ENCODE data around the gene SETD7. TPM values are rescaled to one million over a fixed set of nuclear protein-coding genes. Genes with fewer than 3 reads are reported as not detected.

Gene SETD7
- total and polyA plus RNA-seq, 7 experiments from 2014 or later, result 1.0 to 16.7 (median 7.9) TPM

DNA sequence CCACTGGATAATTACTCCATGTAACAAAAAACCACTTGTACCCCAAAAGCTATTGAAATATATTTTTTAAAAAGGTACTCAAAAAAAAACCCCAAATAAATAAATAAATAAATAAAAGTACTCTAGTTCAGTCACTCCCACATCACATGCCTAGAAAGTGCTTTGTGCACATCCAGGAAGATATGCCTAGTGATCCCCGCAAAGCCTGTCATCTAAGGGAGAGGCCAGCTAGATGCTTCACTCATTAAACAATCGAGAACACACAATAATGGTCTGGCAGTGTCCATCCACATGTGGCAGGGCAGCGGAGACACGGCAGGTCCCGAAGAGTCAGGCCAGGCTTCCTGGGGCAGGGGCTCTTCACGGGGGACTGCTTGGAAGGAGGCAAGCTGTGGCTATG lies 54.5 kb downstream of the SETD7 start:
- Mint-ChIP-seq H3K27ac (no peak overlapping the region), H3K4me3 (no peak overlapping the region), H3K36me3 (peaks cover 0 to 6% (median 4%) of the 10 kb centered on the region in 5 donors), H3K9me3 (peaks cover 0 to 7% (median 0%) of the 10 kb centered on the region in 11 donors), H3K4me1 (peaks cover 0 to 7% (median 0%) of the 10 kb centered on the region in 7 donors), H3K27me3 (peaks cover 0 to 7% (median 5%) of the 10 kb centered on the region in 5 donors)
- ChIA-PET CTCF (interaction anchor here (0.6 to 1.0 kb wide), 3 partner anchors 18 to 347 kb away, joined by 3 to 6 read pairs (median 3); no protein-coding TSS in a partner anchor), POLR2A (no interaction called here)
- intact Hi-C loops (cut with micrococcal nuclease), result no loop called here
- Histone ChIP-seq H3K36me3 (ENCODE audit: control insufficient read depth in 2 of 3, insufficient read depth in 3 of 3, low read length in 3 of 3) (no peaks in the 10 kb centered on the region), H3K27ac (ENCODE audit: low read depth, low read length) (no peak overlapping the region), H3K4me3 (ENCODE audit: low read length) (no peak overlapping the region), H3K27me3 (ENCODE audit: control insufficient read depth in 2 of 2, insufficient read depth in 2 of 2, low read length in 2 of 2) (no peaks in the 10 kb centered on the region), H3K4me1 (ENCODE audit: control insufficient read depth in 2 of 2, insufficient read depth in 2 of 2, low read length in 2 of 2) (no peaks in the 10 kb centered on the region), H3K9me3 (ENCODE audit: control insufficient read depth in 2 of 3, low read length in 3 of 3) (no peaks in the 10 kb centered on the region)
- ATAC-seq (no peak), DNase-seq (no peak)

DNA sequence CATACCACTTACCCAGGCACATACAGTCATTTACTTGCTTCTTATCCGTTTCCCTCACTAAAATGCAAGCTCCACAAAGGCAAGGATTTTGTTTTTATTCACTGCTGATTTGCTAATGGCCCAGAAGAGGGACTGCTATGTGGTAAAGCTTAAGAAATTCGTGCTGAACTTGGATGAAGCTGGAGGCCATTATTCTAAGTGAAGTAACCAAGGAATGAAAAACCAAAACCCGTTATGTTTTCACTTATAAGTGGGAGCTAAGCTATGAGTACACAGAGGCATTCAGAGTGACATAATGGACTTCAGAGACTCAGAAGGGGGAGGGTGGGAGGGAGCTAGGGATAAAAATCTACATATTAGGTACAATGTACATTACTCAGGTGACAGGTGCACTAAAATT lies 54.9 kb downstream of the SETD7 start:
- H3K36me3 Mint-ChIP-seq, result peaks cover 0 to 5% (median 4%) of the 10 kb centered on the region in 5 donors
- POLR2A ChIA-PET, result no interaction called here

DNA sequence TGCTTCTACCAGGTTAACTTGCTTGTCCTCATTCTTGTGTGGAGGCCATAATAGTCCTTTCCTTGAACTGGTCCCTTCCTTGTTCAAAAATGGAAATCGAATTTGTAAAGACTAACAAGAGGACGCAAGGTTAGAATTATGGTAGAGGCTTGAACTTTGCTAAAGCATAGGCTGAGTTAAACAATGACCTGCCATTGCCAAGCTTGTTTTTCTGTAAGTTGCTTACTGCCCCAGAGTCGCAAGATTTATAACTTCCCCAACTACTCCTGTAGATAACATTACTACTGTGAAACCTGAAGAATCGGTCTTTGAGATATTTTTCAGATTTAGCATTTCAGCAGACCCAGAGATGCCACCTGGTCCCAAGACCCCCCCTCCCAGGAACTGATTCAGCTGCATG lies 56.8 kb downstream of the SETD7 start:
- no peaks in the 10 kb centered on the region for H3K4me1 ChIP-seq (ENCODE audit: control insufficient read depth in 2 of 2, insufficient read depth in 2 of 2, low read length in 2 of 2)
- DNase-seq, result no peak
- CTCF ChIA-PET, result no interaction called here
- POLR2A ChIA-PET, result no interaction called here
- Mint-ChIP-seq H3K4me1 (peaks cover 0 to 7% (median 0%) of the 10 kb centered on the region in 7 donors), H3K27me3 (peaks cover 0 to 7% (median 5%) of the 10 kb centered on the region in 5 donors), H3K27ac (no peak overlapping the region), H3K4me3 (no peak overlapping the region), H3K36me3 (peaks cover 0 to 4% (median 0%) of the 10 kb centered on the region in 5 donors), H3K9me3 (peaks cover 0 to 7% (median 0%) of the 10 kb centered on the region in 11 donors)
- no peaks in the 10 kb centered on the region for H3K36me3 ChIP-seq (ENCODE audit: control insufficient read depth in 2 of 3, insufficient read depth in 3 of 3, low read length in 3 of 3)
- no peaks in the 10 kb centered on the region for H3K9me3 ChIP-seq (ENCODE audit: control insufficient read depth in 2 of 3, low read length in 3 of 3)
- H3K27ac ChIP-seq (ENCODE audit: low read depth, low read length), result no peak overlapping the region
- H3K4me3 ChIP-seq (ENCODE audit: low read length), result no peak overlapping the region
- H3K27me3 ChIP-seq (ENCODE audit: control insufficient read depth in 2 of 2, insufficient read depth in 2 of 2, low read length in 2 of 2), result no peaks in the 10 kb centered on the region
- intact Hi-C loops (cut with micrococcal nuclease), result loop anchor here in 1 of 2 donors (2.0 kb wide), 1 partner anchor 152 kb away; no protein-coding TSS in a partner anchor
- ATAC-seq, result no peak

More for the DNA sequence above, 54.9 kb downstream of the SETD7 start:
- Mint-ChIP-seq H3K9me3 (peaks cover 0 to 7% (median 0%) of the 10 kb centered on the region in 11 donors), H3K4me3 (no peak overlapping the region), H3K27me3 (peaks cover 0 to 7% (median 5%) of the 10 kb centered on the region in 5 donors), H3K4me1 (peaks cover 0 to 7% (median 0%) of the 10 kb centered on the region in 7 donors), H3K27ac (no peak overlapping the region)
- no peaks in the 10 kb centered on the region for H3K36me3 ChIP-seq (ENCODE audit: control insufficient read depth in 2 of 3, insufficient read depth in 3 of 3, low read length in 3 of 3)
- CTCF ChIA-PET, result interaction anchor here (0.6 to 1.0 kb wide), 2 partner anchors 17 to 347 kb away, joined by 3 to 6 read pairs; no protein-coding TSS in a partner anchor
- ATAC-seq, result no peak
- H3K9me3 ChIP-seq (ENCODE audit: control insufficient read depth in 2 of 3, low read length in 3 of 3), result no peaks in the 10 kb centered on the region
- H3K4me1 ChIP-seq (ENCODE audit: control insufficient read depth in 2 of 2, insufficient read depth in 2 of 2, low read length in 2 of 2), result no peaks in the 10 kb centered on the region
- DNase-seq, result no peak
- intact Hi-C loops (cut with micrococcal nuclease), result no loop called here
- no peak overlapping the region for H3K4me3 ChIP-seq (ENCODE audit: low read length)
- no peak overlapping the region for H3K27ac ChIP-seq (ENCODE audit: low read depth, low read length)
- no peaks in the 10 kb centered on the region for H3K27me3 ChIP-seq (ENCODE audit: control insufficient read depth in 2 of 2, insufficient read depth in 2 of 2, low read length in 2 of 2)

DNA sequence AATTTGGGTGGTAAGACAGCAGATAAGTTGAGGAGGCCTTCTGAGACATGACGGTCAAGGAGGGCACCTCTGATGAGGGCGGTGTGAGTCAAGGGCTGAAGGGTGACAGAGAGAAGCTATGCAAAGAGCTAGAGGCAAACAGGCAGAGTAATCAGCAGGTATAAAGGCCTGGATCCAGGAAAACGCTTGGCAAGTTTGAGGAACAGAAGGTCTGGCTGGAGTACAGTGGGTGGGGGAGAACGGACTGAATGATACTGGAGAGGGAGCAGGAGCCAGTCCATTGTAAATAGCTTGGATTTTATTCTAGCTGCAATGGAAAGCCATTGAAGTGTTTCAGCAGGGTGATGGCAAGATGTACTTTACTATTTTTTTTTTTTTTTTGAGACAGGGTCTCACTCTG lies 62.8 kb downstream of the SETD7 start:
- H3K9me3 Mint-ChIP-seq, result no peaks in the 10 kb centered on the region
- H3K4me1 ChIP-seq (ENCODE audit: control insufficient read depth in 2 of 2, insufficient read depth in 2 of 2, low read length in 2 of 2), result no peaks in the 10 kb centered on the region
- no peaks in the 10 kb centered on the region for H3K36me3 Mint-ChIP-seq
- ATAC-seq (no peak), DNase-seq (no peak)
- H3K27ac Mint-ChIP-seq, result no peak overlapping the region
- H3K4me1 Mint-ChIP-seq, result peaks cover 0 to 2% (median 0%) of the 10 kb centered on the region in 7 donors
- intact Hi-C loops (cut with micrococcal nuclease), result no loop called here
- no peaks in the 10 kb centered on the region for H3K9me3 ChIP-seq (ENCODE audit: control insufficient read depth in 2 of 3, low read length in 3 of 3)
- H3K36me3 ChIP-seq (ENCODE audit: control insufficient read depth in 2 of 3, insufficient read depth in 3 of 3, low read length in 3 of 3), result no peaks in the 10 kb centered on the region
- H3K27me3 Mint-ChIP-seq, result peaks cover 0 to 15% (median 5%) of the 10 kb centered on the region in 5 donors
- H3K27ac ChIP-seq (ENCODE audit: low read depth, low read length), result no peak overlapping the region
- H3K4me3 ChIP-seq (ENCODE audit: low read length), result no peak overlapping the region
- H3K27me3 ChIP-seq (ENCODE audit: control insufficient read depth in 2 of 2, insufficient read depth in 2 of 2, low read length in 2 of 2), result no peaks in the 10 kb centered on the region
- ChIA-PET POLR2A (no interaction called here), CTCF (no interaction called here)
- no peak overlapping the region for H3K4me3 Mint-ChIP-seq

DNA sequence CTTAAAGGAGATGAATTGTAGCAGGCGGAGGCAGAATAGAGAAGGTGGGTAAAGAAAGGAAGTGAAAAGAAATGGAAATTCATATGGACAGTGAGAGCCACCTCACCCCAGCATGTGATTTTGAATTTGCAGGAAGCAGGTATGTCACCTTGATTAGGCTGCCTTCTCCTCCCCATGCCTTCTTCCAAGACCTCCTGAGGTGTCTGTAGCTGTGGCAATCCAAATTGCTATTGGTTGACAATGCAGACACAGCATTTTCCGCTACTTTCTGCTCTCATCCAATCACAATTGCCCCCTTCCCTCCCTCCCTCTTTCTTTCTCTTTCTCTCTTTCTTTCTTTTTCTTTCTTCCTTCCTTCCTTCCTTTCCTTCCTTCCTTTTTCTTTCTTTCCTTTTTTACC lies 63.6 kb downstream of the SETD7 start:
- ChIA-PET POLR2A (no interaction called here), CTCF (no interaction called here)
- Histone ChIP-seq H3K9me3 (ENCODE audit: control insufficient read depth in 2 of 3, low read length in 3 of 3) (no peaks in the 10 kb centered on the region), H3K27ac (ENCODE audit: low read depth, low read length) (no peak overlapping the region), H3K4me1 (ENCODE audit: control insufficient read depth in 2 of 2, insufficient read depth in 2 of 2, low read length in 2 of 2) (no peaks in the 10 kb centered on the region), H3K4me3 (ENCODE audit: low read length) (no peak overlapping the region), H3K36me3 (ENCODE audit: control insufficient read depth in 2 of 3, insufficient read depth in 3 of 3, low read length in 3 of 3) (no peaks in the 10 kb centered on the region), H3K27me3 (ENCODE audit: control insufficient read depth in 2 of 2, insufficient read depth in 2 of 2, low read length in 2 of 2) (no peaks in the 10 kb centered on the region)
- no peak overlapping the region for H3K4me3 Mint-ChIP-seq
- intact Hi-C loops (cut with micrococcal nuclease), result no loop called here
- no peaks in the 10 kb centered on the region for H3K36me3 Mint-ChIP-seq
- DNase-seq (no peak), ATAC-seq (no peak)
- no peaks in the 10 kb centered on the region for H3K9me3 Mint-ChIP-seq
- no peak overlapping the region for H3K27ac Mint-ChIP-seq
- H3K27me3 Mint-ChIP-seq, result peaks cover 0 to 19% (median 5%) of the 10 kb centered on the region in 5 donors
- peaks cover 0 to 2% (median 0%) of the 10 kb centered on the region in 7 donors for H3K4me1 Mint-ChIP-seq

DNA sequence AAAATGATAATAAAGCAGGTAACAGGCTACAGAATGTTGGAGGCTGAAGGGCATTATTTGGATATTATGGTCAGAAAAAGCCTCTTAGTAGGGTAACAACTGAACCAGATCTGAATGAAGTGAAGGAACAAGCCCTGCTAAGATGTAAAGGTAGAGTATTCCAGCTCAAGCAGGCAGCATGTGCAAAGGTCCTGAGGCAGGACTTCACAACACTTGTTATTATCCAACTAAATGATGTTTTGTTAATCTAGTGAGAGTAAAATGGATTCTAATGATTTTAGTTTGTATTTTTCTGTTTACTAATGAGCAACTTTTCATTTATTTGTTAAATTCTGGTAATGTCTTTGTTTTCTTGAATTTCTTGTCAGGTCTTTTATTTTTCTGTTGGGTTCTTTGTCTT lies 66.4 kb downstream of the SETD7 start:
- ChIA-PET CTCF (no interaction called here), POLR2A (no interaction called here)
- H3K36me3 Mint-ChIP-seq, result no peaks in the 10 kb centered on the region
- Histone ChIP-seq H3K27me3 (ENCODE audit: control insufficient read depth in 2 of 2, insufficient read depth in 2 of 2, low read length in 2 of 2) (no peaks in the 10 kb centered on the region), H3K36me3 (ENCODE audit: control insufficient read depth in 2 of 3, insufficient read depth in 3 of 3, low read length in 3 of 3) (no peaks in the 10 kb centered on the region), H3K9me3 (ENCODE audit: control insufficient read depth in 2 of 3, low read length in 3 of 3) (no peaks in the 10 kb centered on the region), H3K27ac (ENCODE audit: low read depth, low read length) (no peak overlapping the region), H3K4me3 (ENCODE audit: low read length) (no peak overlapping the region), H3K4me1 (ENCODE audit: control insufficient read depth in 2 of 2, insufficient read depth in 2 of 2, low read length in 2 of 2) (no peaks in the 10 kb centered on the region)
- H3K4me1 Mint-ChIP-seq, result peaks cover 0 to 2% (median 0%) of the 10 kb centered on the region in 7 donors
- DNase-seq (no peak), ATAC-seq (no peak)
- H3K9me3 Mint-ChIP-seq, result no peaks in the 10 kb centered on the region
- H3K4me3 Mint-ChIP-seq, result no peak overlapping the region
- no peak overlapping the region for H3K27ac Mint-ChIP-seq
- H3K27me3 Mint-ChIP-seq, result peaks cover 0 to 23% (median 5%) of the 10 kb centered on the region in 5 donors
- intact Hi-C loops (cut with micrococcal nuclease), result no loop called here

DNA sequence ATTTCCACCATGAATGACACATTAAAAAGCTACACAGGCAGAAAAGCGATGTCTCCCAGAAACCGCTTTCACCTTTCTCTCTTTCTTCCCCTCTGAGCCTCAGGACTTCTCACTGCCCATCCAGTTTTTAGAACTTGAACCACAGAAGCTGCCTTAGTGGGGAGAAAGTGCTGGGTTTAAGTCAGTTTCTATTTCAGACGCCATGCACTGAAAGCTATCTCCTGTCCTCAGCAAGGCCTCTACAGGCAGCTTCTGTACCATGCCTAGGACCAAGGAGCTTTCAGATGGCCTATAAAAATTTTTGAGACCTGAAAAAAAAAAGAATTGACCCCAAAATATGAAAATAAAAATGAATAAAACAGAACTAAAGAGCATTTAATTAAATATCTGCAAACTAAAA lies 67.6 kb downstream of the SETD7 start:
- Histone ChIP-seq H3K27ac (ENCODE audit: low read depth, low read length) (no peak overlapping the region), H3K4me1 (ENCODE audit: control insufficient read depth in 2 of 2, insufficient read depth in 2 of 2, low read length in 2 of 2) (no peaks in the 10 kb centered on the region), H3K9me3 (ENCODE audit: control insufficient read depth in 2 of 3, low read length in 3 of 3) (no peaks in the 10 kb centered on the region), H3K36me3 (ENCODE audit: control insufficient read depth in 2 of 3, insufficient read depth in 3 of 3, low read length in 3 of 3) (no peaks in the 10 kb centered on the region), H3K4me3 (ENCODE audit: low read length) (no peak overlapping the region), H3K27me3 (ENCODE audit: control insufficient read depth in 2 of 2, insufficient read depth in 2 of 2, low read length in 2 of 2) (no peaks in the 10 kb centered on the region)
- CTCF ChIA-PET, result no interaction called here
- no peaks in the 10 kb centered on the region for H3K9me3 Mint-ChIP-seq
- no peak overlapping the region for H3K4me3 Mint-ChIP-seq
- intact Hi-C loops (cut with micrococcal nuclease), result no loop called here
- no peak for ATAC-seq
- no peak for DNase-seq
- H3K4me1 Mint-ChIP-seq, result peaks cover 0 to 2% (median 0%) of the 10 kb centered on the region in 7 donors
- POLR2A ChIA-PET, result no interaction called here
- H3K36me3 Mint-ChIP-seq, result no peaks in the 10 kb centered on the region
- H3K27me3 Mint-ChIP-seq, result peaks cover 0 to 24% (median 5%) of the 10 kb centered on the region in 5 donors
- no peak overlapping the region for H3K27ac Mint-ChIP-seq

Measured in naive thymus-derived CD4-positive, alpha-beta T cell (primary cell).